IPS-11a (cell line): ENCODE results near the gene MAML3.
A peak's percentile ranks its signal among the peaks of the same experiment; 100 is the strongest.

Source experiments
- H3K4me3 ChIP-seq: one replicate; pipeline ENCODE4 v1.5.1; 2013; ENCODE audit warnings: low read depth, low read length, control low read depth

MAML3 gene

DNA sequence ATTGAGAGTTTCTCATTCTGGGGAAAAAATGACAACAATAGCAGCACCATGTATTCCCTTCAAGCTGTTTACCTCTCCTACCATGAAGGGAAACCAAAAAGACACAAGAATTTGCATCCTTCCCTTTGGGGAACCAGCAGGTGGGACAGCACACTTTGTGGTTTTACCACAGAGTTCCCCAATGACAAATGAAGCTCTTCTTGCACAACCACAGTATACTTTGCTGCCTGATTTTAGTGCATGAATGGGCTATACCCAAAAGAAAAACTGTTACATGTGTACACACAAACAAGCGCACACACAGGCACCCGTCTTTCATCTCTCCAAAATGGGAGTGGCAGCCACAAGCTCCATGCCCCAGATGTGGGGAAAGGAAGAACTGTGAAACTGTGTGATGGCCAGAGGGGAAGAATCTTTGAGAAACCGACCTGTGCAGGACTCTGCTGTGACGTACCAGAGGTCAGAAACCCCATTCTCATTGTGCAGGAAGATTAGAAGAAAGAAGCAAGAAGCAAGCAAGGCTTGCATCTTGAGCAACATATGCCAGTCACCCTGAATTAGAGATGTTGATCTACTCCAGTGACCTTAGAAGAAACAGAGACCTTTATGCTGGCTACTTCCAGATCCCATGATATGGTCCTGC is 2.7 kb upstream of the MAML3 start:
- H3K4me3 ChIP-seq = no peak overlapping the region

DNA sequence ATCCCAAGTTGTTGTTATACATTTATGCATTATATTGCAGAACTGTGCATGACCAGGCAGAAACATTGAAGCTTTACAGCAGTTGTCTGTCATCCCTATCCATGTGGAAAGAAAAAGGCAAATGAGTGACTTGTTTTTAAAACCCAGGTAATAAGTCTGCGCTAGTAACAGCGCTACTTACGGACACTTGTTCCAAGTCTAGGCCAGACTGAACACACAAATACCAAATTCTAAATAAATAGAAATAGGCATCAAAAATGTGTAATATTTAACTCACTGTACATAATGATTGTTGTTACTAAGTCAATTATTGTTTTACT is 548 bp upstream of the MAML3 start:
- H3K4me3 ChIP-seq = peak overlapping the region; percentile 78

DNA sequence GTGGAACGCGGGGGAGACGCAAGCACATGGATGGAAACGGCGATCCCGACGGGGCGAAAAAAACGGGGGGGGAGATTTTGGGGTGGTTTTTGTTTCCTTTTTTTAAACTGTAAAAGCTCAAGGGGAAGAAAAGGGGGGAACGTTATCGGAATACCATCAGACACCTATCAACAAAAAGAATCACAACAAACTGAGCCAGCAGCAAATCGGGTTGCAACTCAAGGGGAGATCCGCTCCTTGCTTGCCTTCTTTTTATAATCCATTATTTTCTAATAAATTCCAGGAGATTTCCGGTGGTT is 616 bp downstream of the MAML3 start:
- peak overlapping the region; percentile 78 for H3K4me3 ChIP-seq

DNA sequence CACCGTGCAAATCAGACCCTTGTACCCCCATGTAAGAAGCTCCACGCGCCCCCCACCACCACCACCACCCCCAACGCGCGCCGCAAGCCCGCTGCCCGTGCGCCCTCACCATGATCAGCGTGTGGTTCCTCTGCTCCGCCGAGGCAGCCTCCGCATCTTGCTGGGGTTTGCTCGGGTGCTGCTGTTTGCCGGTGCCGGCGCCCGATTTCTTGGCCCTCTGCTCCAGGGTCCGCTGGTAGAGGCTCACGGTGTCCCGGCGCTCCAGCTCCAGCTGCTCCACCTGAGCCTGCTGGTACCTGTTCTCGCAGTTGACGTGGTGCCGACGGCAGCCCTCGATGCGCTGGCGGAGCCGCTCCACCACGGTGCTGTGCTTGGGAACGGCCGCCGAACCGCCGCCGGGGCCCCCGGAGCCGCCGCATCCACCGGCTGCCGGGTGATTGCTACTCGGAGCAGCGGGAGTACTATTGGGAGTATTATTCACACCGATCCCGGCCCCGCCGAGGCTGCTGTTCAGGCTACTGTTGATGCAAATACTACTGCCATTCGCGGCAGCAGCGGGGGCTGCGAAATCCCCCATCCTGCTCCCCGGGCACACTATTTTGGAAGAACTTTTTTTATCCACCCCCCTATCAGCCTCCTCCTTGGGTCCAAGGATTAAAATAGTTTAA is 1.1 kb downstream of the MAML3 start:
- peak overlapping the region; percentile 78 for H3K4me3 ChIP-seq

DNA sequence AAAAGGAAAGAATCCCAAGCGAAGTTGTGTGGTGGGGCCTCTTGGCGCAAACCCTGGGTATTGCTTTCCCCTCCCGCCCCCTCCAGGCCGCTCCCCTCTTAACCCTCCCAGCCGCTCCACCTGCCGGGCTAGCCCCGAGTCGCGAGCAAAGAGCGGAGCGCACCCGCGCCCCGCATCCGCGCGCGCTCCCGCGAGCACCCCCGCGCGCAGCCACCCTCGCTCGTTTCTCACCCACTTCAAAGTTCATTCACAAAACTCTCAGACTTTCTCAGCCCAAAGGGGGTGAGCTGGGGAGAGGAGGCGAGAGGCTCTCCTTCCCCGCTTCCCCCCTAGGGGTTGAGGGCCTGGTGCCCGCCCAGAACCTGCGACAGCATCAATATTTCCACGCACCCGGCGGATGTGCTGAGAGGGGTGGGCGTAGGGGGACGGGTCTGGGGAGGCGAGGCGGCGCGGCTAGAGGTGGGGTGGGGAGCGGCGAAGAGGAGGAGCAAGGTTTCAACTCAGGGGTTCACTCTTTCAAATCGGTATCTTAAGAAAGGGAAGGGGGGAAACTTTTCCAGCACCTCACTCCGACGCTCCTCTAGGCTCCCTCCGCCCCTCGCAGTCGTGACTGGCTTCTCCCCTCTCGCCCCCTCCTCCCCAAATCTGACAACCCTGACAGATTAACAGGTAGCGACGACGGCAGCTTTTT is 1.8 kb downstream of the MAML3 start:
- H3K4me3 ChIP-seq = peak overlapping the region; percentile 78

DNA sequence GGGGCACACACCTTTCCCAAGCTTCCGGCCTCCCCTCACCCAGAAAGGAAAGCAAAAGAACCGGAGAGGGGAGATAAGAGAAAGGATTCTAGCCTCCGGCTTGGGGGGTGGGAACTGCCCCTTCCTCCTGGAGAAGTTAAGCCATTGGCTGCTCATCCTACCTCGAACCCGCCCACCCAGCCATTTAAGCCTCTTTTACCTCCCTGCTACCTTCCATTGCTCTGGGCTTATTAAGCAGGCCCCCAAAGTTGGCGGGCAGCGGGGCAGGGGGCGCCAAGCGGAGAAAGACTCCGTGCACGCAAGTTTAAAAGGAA is 2.3 kb downstream of the MAML3 start:
- peak overlapping the region; percentile 78 for H3K4me3 ChIP-seq

DNA sequence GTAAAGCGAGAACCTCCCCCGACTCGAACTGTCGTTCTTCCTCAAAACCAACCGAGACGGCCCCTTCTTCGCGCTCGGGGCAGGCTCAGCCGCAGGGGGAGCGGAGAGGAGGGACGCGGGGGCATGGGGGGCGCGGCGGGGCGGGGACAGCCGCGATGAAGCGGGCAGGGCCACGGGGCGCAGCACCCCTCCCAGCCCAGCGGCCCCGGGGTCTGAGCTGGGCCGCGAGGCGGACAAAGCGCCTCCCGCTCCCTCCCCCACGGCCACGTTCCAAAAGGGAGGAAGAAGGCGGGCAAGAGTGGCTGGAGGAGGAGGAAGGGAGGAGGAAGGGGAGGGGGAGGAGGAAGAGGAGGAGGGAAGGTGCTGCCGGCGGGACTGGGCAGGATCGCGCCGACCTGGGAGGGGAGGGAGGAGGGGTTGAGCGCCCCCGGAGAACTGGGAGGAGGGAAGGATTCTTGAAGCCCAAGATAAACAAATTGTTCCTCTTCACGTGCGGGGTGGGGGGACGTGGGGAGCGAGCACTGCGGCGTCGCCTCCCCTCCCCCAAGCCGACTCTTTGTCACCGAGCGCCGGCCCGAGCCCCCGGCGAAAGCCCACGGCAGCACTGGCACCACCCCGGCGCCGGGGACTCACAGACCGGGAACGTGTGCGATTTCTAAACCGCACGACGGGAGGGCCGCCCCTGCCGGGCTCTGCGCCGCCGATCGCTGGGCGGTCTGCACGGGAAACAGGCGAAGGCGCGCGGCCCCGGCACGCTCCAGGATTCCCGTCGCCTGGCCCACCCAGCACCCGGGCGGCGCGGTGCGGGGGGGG is 2.9 kb downstream of the MAML3 start:
- peak overlapping the region; percentile 78 for H3K4me3 ChIP-seq

DNA sequence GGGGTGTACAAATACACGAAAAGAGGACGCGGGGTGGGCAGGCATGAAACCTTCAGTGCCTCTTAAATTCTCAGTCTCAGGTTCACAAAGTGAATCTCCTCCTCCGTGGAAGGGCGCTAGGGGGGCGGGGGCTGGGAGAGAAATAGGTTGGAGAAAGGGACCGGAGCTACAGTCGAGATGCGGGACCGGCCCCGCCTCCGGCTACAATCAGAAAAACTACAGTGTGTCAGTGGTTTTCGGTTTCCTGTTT is 3.4 kb downstream of the MAML3 start:
- H3K4me3 ChIP-seq = peak overlapping the region; percentile 77

DNA sequence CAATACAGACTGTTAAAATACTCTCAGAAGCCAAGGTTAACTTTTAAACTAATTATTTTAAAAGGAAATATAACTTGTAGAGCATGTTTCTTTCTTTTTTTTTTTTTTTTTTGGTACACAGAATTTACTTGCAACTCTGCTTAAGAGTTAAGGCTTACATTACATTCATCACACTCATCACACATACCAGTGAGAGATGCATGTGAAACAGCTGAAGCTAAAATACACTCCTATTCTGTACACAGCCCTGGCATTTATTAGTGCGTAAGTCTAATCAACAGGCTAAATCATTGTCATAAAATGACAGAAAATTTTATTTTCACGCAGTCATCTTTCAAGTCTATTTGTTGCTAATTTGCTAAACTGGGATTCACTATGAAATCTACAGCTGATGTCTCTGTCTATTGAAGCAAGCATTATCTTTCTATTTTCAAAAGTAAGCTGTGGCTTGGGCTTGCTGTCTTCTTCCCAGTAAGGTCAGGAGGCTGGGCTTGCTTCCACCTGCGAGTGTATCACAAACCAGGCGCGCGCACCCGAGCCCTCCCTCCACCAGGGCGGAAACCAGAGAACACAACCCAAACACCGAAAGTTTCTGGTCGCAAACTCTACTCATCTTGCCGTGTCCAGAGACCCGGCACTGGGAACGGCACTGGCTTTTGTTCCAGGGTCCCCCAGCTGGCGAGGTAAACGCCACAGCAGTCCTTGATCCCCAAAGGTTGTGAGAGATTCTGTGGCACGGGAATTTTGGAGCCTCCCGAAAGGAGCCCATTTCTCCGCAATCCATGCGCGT is 3.9 kb downstream of the MAML3 start:
- peak overlapping the region; percentile 77 for H3K4me3 ChIP-seq

DNA sequence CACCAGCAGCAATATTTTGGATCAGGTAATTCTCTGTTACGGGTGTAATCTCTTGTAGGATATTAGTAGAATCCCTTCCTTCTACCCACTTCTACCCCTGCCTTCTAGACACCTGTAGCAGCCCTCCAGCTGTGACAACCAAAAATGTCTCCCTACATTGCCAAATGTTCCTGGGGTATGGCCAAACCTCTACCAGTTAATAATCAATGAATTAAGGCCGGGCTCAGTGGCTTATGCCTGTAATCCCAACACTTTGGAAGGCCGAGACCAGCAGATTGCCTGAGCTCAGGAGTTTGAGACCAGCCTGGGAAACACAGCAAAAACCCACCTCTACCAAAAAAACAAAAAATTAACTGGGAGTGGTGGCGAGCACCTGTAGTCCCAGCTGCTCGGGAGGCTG is 9.9 kb downstream of the MAML3 start:
- H3K4me3 ChIP-seq = no peak overlapping the region

DNA sequence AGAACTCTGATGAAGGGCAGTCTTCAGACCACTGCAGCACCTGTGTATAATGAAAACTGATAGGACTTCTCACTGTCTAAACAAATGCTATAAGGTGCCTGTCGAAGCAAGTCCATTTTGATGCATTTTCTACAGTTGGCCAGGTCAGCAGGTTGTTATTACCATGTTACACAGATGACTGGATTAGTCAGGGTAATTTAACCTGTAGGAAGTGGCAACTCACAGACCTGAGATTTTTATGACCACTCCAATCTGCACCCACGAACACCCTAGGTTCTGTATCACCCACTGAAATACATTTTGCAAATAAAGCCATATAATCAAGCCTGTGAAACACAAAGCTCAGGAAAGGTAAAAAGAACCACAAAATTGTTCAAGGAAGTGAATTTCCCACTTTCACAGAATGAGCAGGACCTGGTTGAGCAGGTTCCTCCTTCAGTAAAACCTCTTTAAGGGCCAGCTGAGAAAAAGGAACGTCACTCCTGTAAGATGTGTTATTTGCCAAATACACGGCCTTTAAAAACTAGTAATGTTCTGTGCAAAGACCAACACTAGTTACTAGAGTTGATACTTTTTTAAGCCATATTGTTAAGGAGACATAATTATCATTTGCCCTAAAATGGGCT is 12.7 kb downstream of the MAML3 start:
- H3K4me3 ChIP-seq = no peak overlapping the region

DNA sequence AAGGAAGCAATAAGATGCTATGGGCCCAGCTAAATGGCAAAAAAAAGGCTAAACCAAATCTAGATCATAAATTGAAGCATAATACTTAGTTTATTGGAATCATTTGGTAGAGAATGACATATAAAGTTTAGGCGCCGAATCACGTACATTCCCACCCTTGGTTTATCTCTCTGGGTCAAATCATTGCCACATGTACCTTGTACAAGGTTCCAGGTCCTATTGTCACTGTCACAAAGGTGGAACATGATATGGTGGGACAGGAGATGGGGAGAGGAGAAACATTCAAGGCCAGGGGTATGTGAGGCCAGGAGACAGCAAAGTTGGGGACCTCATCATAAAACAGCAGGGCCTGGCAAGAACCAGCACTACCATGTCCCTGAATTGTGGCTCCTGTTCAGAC is 13.4 kb downstream of the MAML3 start:
- no peak overlapping the region for H3K4me3 ChIP-seq

DNA sequence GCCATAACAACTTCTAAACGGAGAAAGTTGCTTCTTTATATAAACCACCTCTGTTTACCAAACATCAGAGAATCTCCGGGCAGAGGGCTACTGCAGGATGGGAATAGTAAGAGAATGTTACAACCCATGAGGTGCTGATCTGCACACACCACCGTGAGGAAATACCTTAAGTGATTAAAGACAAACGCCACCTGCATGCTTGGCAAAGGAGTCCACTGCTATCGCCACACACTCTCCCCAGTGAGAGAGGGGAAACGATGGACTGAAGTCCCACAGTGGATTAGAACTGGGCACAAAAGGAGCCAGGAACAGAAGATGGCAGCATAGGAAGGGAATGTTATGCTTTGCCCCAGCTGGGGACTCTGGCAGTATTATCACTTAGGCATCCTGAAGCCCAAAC is 15.6 kb downstream of the MAML3 start:
- H3K4me3 ChIP-seq = no peak overlapping the region

DNA sequence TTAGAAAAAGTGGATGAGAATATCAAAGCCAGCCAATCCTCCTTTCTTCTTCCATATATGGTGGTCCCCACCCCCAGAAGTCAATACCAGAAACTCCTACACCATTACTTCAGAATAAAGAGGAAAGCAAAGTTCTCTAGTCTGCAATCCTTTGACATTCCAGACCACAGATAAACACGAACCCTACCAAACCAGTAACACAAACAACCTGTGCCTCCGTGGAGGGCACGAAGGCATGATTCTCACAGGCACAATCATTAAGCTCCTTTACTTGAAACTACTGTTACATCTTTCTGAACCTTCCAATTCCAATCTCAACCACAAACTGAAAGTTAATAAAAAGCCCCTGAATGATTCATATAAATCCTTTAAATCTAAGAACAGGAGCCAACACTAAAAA is 16.3 kb downstream of the MAML3 start:
- no peak overlapping the region for H3K4me3 ChIP-seq

DNA sequence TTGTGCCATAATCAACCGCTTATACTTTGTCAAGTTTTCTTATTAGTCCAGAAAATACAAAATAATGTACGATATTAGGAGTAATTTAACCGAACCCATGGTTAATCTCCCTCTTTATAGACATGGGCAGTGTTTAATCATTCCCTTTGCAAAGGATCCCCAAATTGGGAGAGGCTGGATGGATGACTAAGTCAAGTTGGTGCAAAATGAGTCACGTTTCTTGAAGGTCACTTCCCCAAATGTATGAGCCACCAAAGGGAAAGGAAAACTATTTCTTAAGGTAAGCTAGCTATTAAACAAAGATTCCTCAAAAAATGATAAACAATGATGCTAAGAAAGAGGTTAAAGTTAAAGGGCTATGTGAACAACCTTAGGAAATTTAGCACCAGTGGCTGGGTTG is 17.5 kb downstream of the MAML3 start:
- H3K4me3 ChIP-seq = no peak overlapping the region

DNA sequence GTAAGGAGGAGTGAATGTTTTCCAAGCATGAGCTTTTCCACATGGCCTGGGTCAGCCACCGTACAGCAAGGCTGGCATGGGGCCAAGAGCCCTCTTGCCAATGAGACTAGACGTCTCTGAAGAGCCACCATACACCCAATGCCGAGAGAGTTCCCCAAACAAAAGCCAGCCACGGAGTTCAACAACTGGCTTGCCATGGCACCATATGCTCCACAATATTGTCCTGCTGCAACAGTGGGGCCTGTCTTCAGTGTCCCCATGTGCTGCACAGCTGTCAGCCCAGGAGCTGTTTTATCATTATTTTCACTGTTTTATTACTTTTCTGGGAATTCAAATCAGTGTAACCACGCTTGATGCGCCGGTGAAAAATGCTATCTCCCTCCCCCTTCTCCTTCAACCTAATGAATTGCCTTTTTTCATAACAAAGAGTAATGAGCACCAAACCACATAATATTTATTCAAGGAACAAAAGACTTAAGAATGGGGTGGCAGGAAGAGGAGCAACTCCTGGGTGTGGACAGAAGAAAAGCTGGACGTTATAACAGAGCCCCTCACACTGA is 18.4 kb downstream of the MAML3 start:
- H3K4me3 ChIP-seq = no peak overlapping the region

DNA sequence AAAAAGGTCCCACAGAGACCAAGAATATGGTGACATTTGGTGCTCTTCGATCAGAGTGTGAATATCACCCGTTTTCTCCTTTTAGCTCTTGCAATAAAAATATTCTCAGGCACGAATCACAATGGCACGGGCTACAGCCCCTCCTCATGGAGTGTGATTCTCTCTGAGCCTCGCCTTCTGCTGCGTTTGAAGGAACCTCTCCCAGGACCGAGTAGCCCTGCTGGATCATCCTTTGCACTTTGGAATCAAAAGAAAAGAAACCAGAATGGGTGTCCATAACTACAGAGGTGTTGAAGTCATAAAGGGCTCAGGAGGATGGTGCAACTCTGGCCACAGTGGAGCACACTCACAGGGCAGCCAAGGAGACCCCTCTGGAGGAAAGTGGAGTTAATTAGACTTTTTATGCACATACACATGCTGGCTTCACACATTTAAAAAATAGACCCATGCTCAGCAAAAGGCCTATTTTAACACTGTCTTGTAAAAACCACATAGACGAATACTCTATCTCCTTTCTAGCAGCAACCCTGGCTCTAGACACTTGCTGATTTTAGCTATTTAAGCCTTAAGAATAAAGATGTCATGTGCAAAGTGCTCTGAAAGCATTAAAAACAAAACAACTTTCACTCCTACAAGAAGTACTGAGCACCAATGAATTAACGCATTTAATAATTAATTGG is 19.1 kb downstream of the MAML3 start:
- H3K4me3 ChIP-seq = no peak overlapping the region

DNA sequence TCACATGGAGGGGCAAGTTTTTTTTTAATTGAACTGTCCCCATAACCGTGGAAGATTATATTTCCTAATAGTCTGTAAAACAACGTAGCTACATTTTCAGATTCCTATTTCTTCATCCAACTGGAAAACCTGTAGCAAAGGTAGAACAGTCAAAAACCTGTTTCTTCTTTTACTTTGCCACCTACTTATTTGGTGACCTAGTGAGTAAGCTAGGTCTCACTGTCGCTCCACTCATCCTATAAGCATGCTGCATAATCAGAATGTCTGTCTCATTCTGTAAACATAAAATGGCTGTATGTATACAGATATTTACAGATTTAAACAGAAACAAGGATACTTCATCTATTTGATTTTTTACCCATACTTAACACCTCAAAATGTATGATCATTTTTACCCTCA is 20.4 kb downstream of the MAML3 start:
- no peak overlapping the region for H3K4me3 ChIP-seq

DNA sequence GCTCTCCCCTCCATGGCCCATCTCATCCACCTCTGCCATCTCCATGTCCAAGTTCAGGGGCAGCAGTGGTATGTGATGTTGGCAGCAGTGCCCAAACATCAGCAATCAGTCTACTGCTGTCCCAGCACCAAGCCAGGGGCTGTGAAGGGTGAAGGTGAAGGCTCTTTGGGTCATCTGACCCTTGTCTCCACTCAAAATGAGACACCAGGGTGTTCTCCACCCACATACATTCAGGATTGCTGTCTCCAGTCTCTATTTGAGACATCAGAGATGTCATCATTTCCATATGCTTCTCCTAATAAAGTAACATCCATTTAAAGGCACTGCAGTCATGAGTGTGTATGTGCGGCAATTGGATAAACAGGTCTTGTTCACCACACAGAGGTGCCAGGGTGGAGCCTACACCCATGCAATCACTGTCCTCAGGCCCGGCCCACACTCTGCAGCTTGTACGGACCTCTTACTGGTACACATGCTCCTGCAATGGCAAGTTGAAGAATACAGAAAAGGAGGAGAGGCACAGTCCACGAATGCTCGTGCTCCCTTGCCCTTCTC is 22.2 kb downstream of the MAML3 start:
- H3K4me3 ChIP-seq = no peak overlapping the region

DNA sequence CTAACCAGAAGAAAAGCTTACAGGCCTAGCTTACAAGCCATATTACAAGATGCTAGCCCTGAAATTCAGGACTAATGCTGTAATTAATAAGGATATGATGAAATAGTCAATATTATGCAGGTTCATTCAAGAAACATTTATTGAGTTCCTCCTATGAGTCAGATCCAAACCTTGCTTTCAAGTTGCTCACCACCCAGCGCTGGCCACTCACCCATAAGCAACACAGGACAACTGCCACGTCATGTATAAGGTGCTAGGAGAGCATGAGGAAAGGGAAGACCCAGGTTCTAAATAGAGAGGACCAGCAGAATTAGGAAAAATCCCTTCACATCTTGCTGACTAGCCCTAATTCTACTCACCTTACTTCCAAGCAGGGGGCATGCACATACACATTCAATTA is 23.3 kb downstream of the MAML3 start:
- no peak overlapping the region for H3K4me3 ChIP-seq
